Common myeloid progenitor, CD34-positive (primary cell): Measurements from ENCODE around the gene URI1.

ENCODE experiments used
- CTCF ChIA-PET: fragments of 350-600 bp; sonication (Branson Sonifier 250); formaldehyde crosslinking; loops from one replicate; lab custom pipeline; 2021; ENCODE audit warnings: antibody characterized with exemption; lab: Charles Lee
- POLR2A ChIA-PET: fragments of 350-600 bp; sonication (Branson Sonifier 250); formaldehyde crosslinking; loops from one replicate; lab custom pipeline; 2021; ENCODE audit warnings: antibody characterized with exemption; lab: Charles Lee
- DNase-seq, 3 donors: peaks; one replicate each; pipeline versions ENCODE4 v3.0.0 to v3.0.0-alpha.2; 2013
- H3K27ac ChIP-seq, 2 experiments: 1 replicate in 1 of 2; 2 replicates in 1 of 2; pipeline ENCODE4 v1.7.0; 2013; ENCODE audit warnings: inconsistent platforms in 2 of 2, low read length in 2 of 2, mild to moderate bottlenecking in 2 of 2, low read depth in 1 of 2, moderate library complexity in 1 of 2; ENCODE audit not compliant: severe bottlenecking in 2 of 2, insufficient read depth in 1 of 2, poor library complexity in 1 of 2
- H3K27me3 ChIP-seq, 5 experiments: replicated peaks in 2 of 5; 1 replicate in 3 of 5; 2 replicates in 2 of 5; pipeline versions ENCODE4 v1.6.1 to v1.7.0; 2013; ENCODE audit warnings: low read length in 4 of 5, mild to moderate bottlenecking in 2 of 5, moderate library complexity in 2 of 5, inconsistent platforms in 1 of 5; ENCODE audit not compliant: insufficient read depth in 5 of 5, control insufficient read depth in 4 of 5
- H3K36me3 ChIP-seq, 4 experiments: 1 replicate in 2 of 4; 2 replicates in 2 of 4; pipeline versions ENCODE4 v1.6.1 to v1.7.0; 2013; ENCODE audit warnings: low read length in 3 of 4, control low read depth in 1 of 4, mild to moderate bottlenecking in 1 of 4; ENCODE audit not compliant: control insufficient read depth in 4 of 4, insufficient read depth in 4 of 4
- H3K4me1 ChIP-seq, 4 experiments: 1 replicate in 3 of 4; 2 replicates in 1 of 4; pipeline versions ENCODE4 v1.6.1 to v1.7.1; 2013; ENCODE audit warnings: low read length in 3 of 4, mild to moderate bottlenecking in 3 of 4, control low read depth in 1 of 4, inconsistent platforms in 1 of 4, moderate library complexity in 1 of 4; ENCODE audit not compliant: control insufficient read depth in 4 of 4, insufficient read depth in 4 of 4; ENCODE audit errors: control extremely low read depth in 1 of 4
- H3K4me3 ChIP-seq, 7 experiments: 1 replicate in 4 of 7; 2 replicates in 3 of 7; pipeline versions ENCODE4 v1.5.1 to v1.7.0; 2013; ENCODE audit warnings: mild to moderate bottlenecking in 7 of 7, low read length in 6 of 7, moderate library complexity in 6 of 7, inconsistent platforms in 2 of 7, low read depth in 2 of 7, control low read depth in 1 of 7; ENCODE audit not compliant: insufficient read depth in 4 of 7, control insufficient read depth in 1 of 7; ENCODE audit errors: extremely low read depth in 1 of 7
- H3K9me3 ChIP-seq, 5 experiments: 1 replicate in 4 of 5; 2 replicates in 1 of 5; pipeline versions ENCODE4 v1.6.1 to v1.7.1; 2013; ENCODE audit warnings: low read length in 4 of 5, mild to moderate bottlenecking in 2 of 5, inconsistent platforms in 1 of 5, low read depth in 1 of 5, moderate library complexity in 1 of 5; ENCODE audit not compliant: control insufficient read depth in 4 of 5, insufficient read depth in 2 of 5; ENCODE audit errors: control extremely low read depth in 1 of 5
- WGBS: methylation state at CpG from one replicate; pipeline ENCODE4 v1.1.5; 2013; ENCODE audit not compliant: insufficient coverage; 5-methylcytosine and 5-hydroxymethylcytosine counted together

The URI1 gene

DNA sequence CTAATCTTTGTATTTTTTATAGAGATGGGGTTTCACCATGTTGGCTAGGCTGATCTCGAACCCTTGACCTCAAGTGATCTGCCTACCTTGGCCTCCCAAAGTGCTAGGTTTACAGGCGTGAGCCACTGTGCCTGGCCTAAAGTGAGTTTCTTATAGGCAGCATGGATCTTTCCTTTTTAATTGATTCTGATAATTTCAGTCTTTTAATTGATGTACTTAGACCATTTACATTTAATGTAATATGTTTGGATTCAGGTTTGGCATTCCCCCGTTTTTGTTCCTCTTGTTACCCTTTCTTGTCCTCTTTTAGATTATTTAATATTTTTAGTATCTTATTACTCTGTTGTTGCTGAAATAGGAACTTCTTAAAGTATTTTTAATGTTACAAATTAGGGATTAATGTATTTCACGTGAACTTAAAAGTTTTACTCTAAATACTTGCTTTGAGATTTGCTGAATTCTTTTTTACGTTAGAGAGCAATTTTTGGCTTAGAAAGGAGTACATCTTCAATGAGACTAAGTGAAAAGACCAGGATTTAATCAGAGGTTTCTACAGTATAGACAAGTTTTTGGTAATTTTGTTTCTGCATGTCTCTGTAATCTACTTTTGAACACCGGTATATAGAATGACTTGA is 50.3 kb downstream of the URI1 start:
- whole genome bisulfite sequencing, result 100% methylated on average over 3 of the region's 6 CpGs
- Histone ChIP-seq H3K27ac (no peak overlapping the region), H3K36me3 (peaks cover 8 to 72% (median 29%) of the 10 kb centered on the region in 4 experiments), H3K4me1 (no peaks in the 10 kb centered on the region), H3K4me3 (no peak overlapping the region), H3K9me3 (peaks cover 0 to 36% (median 8%) of the 10 kb centered on the region in 5 experiments), H3K27me3 (no peaks in the 10 kb centered on the region)
- POLR2A ChIA-PET, result no interaction called here
- CTCF ChIA-PET, result no interaction called here
- DNase-seq, result no peak

DNA sequence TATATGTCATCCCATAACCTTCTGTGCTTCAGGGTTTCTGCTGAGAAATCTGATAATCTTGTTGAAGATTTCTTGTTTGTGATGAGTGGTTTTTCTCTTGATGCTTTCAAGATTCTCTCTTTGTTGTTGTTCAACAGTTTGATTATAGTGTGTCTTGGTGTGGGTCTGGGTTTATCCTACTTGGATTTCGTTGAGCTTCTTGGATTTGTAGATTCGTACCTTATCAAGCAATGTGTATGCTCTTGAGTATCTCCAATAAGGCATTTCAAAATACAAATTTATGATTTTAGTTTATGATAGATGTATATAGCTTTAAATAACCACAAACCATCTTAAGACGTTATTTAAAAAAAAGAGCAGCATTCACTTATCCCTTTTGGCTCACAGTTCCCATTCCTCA is 57.5 kb downstream of the URI1 start:
- Histone ChIP-seq H3K27me3 (no peaks in the 10 kb centered on the region), H3K4me1 (peaks cover 0 to 8% (median under 1%) of the 10 kb centered on the region in 4 experiments), H3K27ac (no peak overlapping the region), H3K9me3 (peaks cover 4 to 38% (median 8%) of the 10 kb centered on the region in 5 experiments), H3K36me3 (peaks cover 2 to 51% (median 17%) of the 10 kb centered on the region in 4 experiments), H3K4me3 (no peak overlapping the region)
- no CpG with 5 or more reads among the region's 3 CpGs for WGBS
- no peak for DNase-seq
- CTCF ChIA-PET, result interaction anchor here (0.8 kb wide), 1 partner anchor 210 kb away, joined by 3 read pairs; no protein-coding TSS in a partner anchor
- POLR2A ChIA-PET, result no interaction called here

GRCh38 chr19:30000862-30001261 is 58.8 kb downstream of the URI1 start:
- Histone ChIP-seq H3K27me3 (no peaks in the 10 kb centered on the region), H3K4me1 (peaks cover 0 to 9% (median 1%) of the 10 kb centered on the region in 4 experiments), H3K4me3 (no peak overlapping the region), H3K36me3 (peaks cover 2 to 39% (median 16%) of the 10 kb centered on the region in 4 experiments), H3K9me3 (peaks cover 4 to 31% (median 6%) of the 10 kb centered on the region in 5 experiments), H3K27ac (no peak overlapping the region)
- DNase-seq, result no peak
- CTCF ChIA-PET, result no interaction called here
- POLR2A ChIA-PET, result no interaction called here
- no CpG with 5 or more reads among the region's 1 CpG for WGBS

- ChIA-PET POLR2A (no interaction called here), CTCF (no interaction called here)
- no peaks in the 10 kb centered on the region for H3K27me3 ChIP-seq
- peaks cover 4 to 27% (median 6%) of the 10 kb centered on the region in 5 experiments for H3K9me3 ChIP-seq
- H3K4me3 ChIP-seq, result no peak overlapping the region
- no peak overlapping the region for H3K27ac ChIP-seq
- WGBS, result 100% methylated on average over 2 of the region's 3 CpGs
- peaks cover 2 to 13% (median 3%) of the 10 kb centered on the region in 4 experiments for H3K4me1 ChIP-seq
- DNase-seq, result no peak
- peaks cover 2 to 38% (median 17%) of the 10 kb centered on the region in 4 experiments for H3K36me3 ChIP-seq
These were observed 59.3 kb downstream of the URI1 start for GRCh38 chr19:30001301-30001700.

GRCh38 chr19:30001791-30002190 is 59.8 kb downstream of the URI1 start:
- ChIA-PET CTCF (interaction anchor here (1.0 to 1.5 kb wide), 2 partner anchors 10 to 45 kb away, joined by 3 read pairs; no protein-coding TSS in a partner anchor), POLR2A (no interaction called here)
- DNase-seq, result peak; percentile 6 to 53 (median 35)
- no peak overlapping the region for H3K27ac ChIP-seq
- peaks cover 2 to 13% (median 3%) of the 10 kb centered on the region in 4 experiments for H3K4me1 ChIP-seq
- H3K36me3 ChIP-seq, result peaks cover 3 to 33% (median 18%) of the 10 kb centered on the region in 4 experiments
- H3K27me3 ChIP-seq, result no peaks in the 10 kb centered on the region
- no peak overlapping the region for H3K4me3 ChIP-seq
- WGBS, result no CpG with 5 or more reads among the region's 4 CpGs
- peaks cover 4 to 22% (median 6%) of the 10 kb centered on the region in 5 experiments for H3K9me3 ChIP-seq

DNA sequence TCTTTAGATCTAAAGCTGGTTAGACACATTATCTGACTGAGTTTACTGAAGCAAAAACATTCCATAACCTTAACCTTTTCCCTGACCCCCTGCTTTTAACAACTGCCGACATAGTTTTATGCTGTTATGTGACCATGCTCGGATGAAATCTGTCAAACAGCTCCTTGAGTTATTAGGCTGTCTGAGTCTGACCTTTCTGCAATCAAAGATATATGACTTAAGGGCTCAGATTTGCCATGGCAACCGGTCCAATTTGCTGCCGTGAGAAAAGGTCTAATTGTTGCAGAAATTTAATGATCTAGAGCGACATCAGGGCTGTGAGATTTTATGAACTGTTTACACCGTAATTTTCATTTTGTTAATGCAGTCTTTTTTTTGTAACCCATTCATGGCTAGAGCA is 61.8 kb downstream of the URI1 start:
- peaks cover 9 to 34% (median 19%) of the 10 kb centered on the region in 4 experiments for H3K36me3 ChIP-seq
- H3K4me3 ChIP-seq, result no peak overlapping the region
- H3K27ac ChIP-seq, result no peak overlapping the region
- H3K27me3 ChIP-seq, result no peaks in the 10 kb centered on the region
- H3K4me1 ChIP-seq, result peaks cover 2 to 13% (median 3%) of the 10 kb centered on the region in 4 experiments
- no peak for DNase-seq
- ChIA-PET POLR2A (interaction anchor here (0.5 kb wide), 1 partner anchor 21 kb away, joined by 3 read pairs; no protein-coding TSS in a partner anchor), CTCF (interaction anchor here (1.2 kb wide), 1 partner anchor 36 kb away, joined by 3 read pairs; no protein-coding TSS in a partner anchor)
- 96% methylated on average over 5 of the region's 6 CpGs for WGBS
- peaks cover 4 to 19% (median 6%) of the 10 kb centered on the region in 5 experiments for H3K9me3 ChIP-seq

DNA sequence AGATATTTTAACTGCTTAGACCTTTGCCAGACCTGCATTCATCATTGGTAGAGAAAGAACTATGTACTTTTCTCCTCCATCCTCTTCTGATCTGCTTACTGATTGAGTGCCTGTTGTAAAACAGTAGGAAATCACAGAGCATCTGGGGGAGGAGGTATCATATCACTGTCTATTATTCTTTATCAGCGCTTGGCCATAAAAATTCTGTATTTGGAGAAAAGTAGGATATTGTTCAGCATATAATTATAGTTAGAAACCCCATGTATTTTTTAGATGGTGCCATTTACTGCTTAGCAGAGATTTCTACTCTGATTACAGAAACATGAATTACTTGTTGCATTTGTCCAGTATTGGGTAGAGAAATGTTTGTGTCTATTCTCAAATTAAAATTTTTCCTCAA is 62.4 kb downstream of the URI1 start:
- peaks cover 2 to 13% (median 3%) of the 10 kb centered on the region in 4 experiments for H3K4me1 ChIP-seq
- CTCF ChIA-PET, result no interaction called here
- no peak overlapping the region for H3K4me3 ChIP-seq
- DNase-seq, result no peak
- H3K36me3 ChIP-seq, result peaks cover 13 to 35% (median 20%) of the 10 kb centered on the region in 4 experiments
- H3K27ac ChIP-seq, result no peak overlapping the region
- no peaks in the 10 kb centered on the region for H3K27me3 ChIP-seq
- peaks cover under 1 to 13% (median 4%) of the 10 kb centered on the region in 5 experiments for H3K9me3 ChIP-seq
- no CpG with 5 or more reads among the region's 1 CpG for WGBS
- POLR2A ChIA-PET, result no interaction called here
